ENCODE measurements around the gene SLC46A1. TPM values are rescaled to one million over a fixed set of nuclear protein-coding genes. Genes with fewer than 3 reads are reported as not detected.

Gene SLC46A1
- total RNA-seq, 2 experiments from 2014 or later, result 0.96 to 1.1 TPM

DNA sequence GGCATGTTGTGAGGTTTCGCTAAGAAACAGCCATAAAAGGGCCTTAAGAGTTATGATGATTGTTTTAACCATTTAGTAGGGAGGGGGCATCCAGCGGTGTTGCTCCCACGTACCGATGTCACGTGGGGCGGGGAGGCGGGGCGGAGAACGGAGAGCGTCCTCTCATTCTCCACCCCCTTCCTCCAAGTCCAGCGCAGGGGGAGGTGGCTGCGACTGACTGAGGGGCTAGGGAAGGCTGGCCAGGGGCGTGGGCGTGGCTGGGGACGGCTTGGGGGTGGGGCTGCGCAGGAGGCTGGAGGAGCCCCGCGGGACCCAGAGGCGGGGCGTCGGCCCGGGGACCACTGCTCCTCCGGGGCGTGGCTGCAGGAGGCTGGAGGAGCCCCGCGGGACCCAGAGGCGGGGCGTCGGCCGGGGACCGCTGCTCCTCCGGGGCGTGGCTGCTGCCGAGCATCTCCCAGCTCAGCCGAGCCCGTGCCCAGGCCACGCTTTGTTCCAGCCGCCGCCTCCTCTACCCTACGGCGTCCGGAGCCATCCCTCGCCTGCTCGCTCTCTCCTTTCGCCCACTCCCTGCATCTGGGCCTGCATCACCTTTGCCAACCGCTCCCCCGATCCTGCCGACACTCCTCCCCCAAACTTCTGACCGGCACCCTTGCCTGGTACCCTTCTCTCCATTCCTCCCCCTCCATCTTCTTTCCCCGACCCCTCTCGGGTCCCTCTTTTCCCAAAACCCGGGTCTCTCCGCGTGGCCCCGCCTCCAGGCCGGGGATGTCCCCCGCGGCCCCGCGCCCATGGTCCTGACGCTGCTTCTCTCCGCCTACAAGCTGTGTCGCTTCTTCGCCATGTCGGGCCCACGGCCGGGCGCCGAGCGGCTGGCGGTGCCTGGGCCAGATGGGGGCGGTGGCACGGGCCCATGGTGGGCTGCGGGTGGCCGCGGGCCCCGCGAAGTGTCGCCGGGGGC lies 34.5 kb downstream of the SLC46A1 start, which contains the start of gene SARM1:
SARM1 (plus strand) TSS at position 450 of the 958 bp plus-strand sequence; CDS start at position 789, 339 bp downstream.
- POLR2A ChIA-PET, result interaction anchor here (0.6 to 7.6 kb wide), 6 partner anchors 9 to 643 kb away, joined by 3 to 80 read pairs (median 13); partner anchors contain the start of genes IFT20, POLDIP2 and TNFAIP1
- peaks cover 23% of the 10 kb centered on the region for H3K4me1 Mint-ChIP-seq
- H3K27me3 Mint-ChIP-seq, result no peaks in the 10 kb centered on the region
- no peaks in the 10 kb centered on the region for H3K36me3 Mint-ChIP-seq (ENCODE audit: low read depth)
- no peaks in the 10 kb centered on the region for H3K9me3 Mint-ChIP-seq
- H3K27ac Mint-ChIP-seq, result peak within 1 kb of the TSS; percentile 77
- peak; percentile 90 for DNase-seq
- H3K4me3 Mint-ChIP-seq, result peak within 1 kb of the TSS; percentile 90
- CTCF ChIA-PET, result interaction anchor here (0.8 to 1.3 kb wide), 5 partner anchors 10 to 526 kb away, joined by 3 to 4 read pairs (median 4); no protein-coding TSS in a partner anchor

GRCh38 chr17:28370744-28371103 lies 35.3 kb downstream of the SLC46A1 start:
- peaks cover 23% of the 10 kb centered on the region for H3K4me1 Mint-ChIP-seq
- peak overlapping the region; percentile 90 for H3K4me3 Mint-ChIP-seq
- no peak for DNase-seq
- POLR2A ChIA-PET, result interaction anchor here (1.6 to 7.6 kb wide), 5 partner anchors 9 to 35 kb away, joined by 7 to 80 read pairs (median 18); partner anchors contain the start of genes IFT20, POLDIP2 and TNFAIP1
- H3K27ac Mint-ChIP-seq, result no peak overlapping the region
- CTCF ChIA-PET, result interaction anchor here (0.8 to 1.7 kb wide), 2 partner anchors 13 to 527 kb away, joined by 3 to 7 read pairs; partner anchors contain the start of gene POLDIP2
- H3K27me3 Mint-ChIP-seq, result no peaks in the 10 kb centered on the region
- H3K36me3 Mint-ChIP-seq (ENCODE audit: low read depth), result no peaks in the 10 kb centered on the region
- H3K9me3 Mint-ChIP-seq, result no peaks in the 10 kb centered on the region

GRCh38 chr17:28370035-28370743 lies 35.8 kb downstream of the SLC46A1 start, which contains the start of gene VTN:
Gene VTN (minus strand): TSS chr17:28370307. CDS start chr17:28370203, 104 bp downstream.
- Mint-ChIP-seq H3K36me3 (ENCODE audit: low read depth) (no peaks in the 10 kb centered on the region), H3K27ac (peak within 1 kb of the TSS; percentile 77), H3K9me3 (no peaks in the 10 kb centered on the region), H3K27me3 (no peaks in the 10 kb centered on the region), H3K4me1 (peaks cover 23% of the 10 kb centered on the region), H3K4me3 (peak within 1 kb of the TSS; percentile 90)
- CTCF ChIA-PET, result interaction anchor here (0.8 to 1.7 kb wide), 2 partner anchors 13 to 528 kb away, joined by 3 to 7 read pairs; partner anchors contain the start of gene POLDIP2
- DNase-seq, result no peak
- POLR2A ChIA-PET, result interaction anchor here (1.6 to 7.6 kb wide), 5 partner anchors 9 to 35 kb away, joined by 7 to 80 read pairs (median 18); partner anchors contain the start of genes IFT20, POLDIP2 and TNFAIP1

DNA sequence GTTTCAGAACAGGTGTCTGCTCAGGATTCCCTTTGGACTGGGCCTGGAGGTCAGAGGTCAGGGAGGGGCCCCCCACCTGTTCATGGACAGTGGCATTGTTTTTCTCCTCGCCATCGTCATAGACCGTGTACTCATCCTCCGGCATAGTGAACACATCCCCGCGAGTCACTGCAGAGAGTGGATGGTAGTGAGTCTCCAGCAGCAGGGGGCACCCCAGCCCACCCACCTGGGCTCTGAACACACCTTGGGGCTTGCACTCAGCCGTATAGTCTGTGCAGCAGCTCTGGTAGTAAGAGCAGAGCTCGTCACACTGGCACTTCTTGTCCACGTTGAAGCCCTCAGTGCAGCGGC lies 36.4 kb downstream of the SLC46A1 start:
- no peak for DNase-seq
- Mint-ChIP-seq H3K27me3 (no peaks in the 10 kb centered on the region), H3K4me3 (no peak overlapping the region), H3K4me1 (peaks cover 21% of the 10 kb centered on the region), H3K36me3 (ENCODE audit: low read depth) (no peaks in the 10 kb centered on the region), H3K9me3 (no peaks in the 10 kb centered on the region), H3K27ac (no peak overlapping the region)
- ChIA-PET CTCF (interaction anchor here (1.7 kb wide), 1 partner anchor 12 kb away, joined by 7 read pairs; the partner anchor contains the start of gene POLDIP2), POLR2A (interaction anchor here (2.8 to 7.6 kb wide), 3 partner anchors 11 to 34 kb away, joined by 18 to 80 read pairs (median 43); partner anchors contain the start of genes IFT20, POLDIP2 and TNFAIP1)

- DNase-seq, result no peak
- Mint-ChIP-seq H3K9me3 (no peaks in the 10 kb centered on the region), H3K4me3 (no peak overlapping the region), H3K36me3 (ENCODE audit: low read depth) (no peaks in the 10 kb centered on the region), H3K27ac (no peak overlapping the region), H3K4me1 (peaks cover 21% of the 10 kb centered on the region), H3K27me3 (no peaks in the 10 kb centered on the region)
- ChIA-PET POLR2A (interaction anchor here (0.9 to 7.6 kb wide), 4 partner anchors 11 to 34 kb away, joined by 3 to 80 read pairs (median 24); partner anchors contain the start of genes IFT20, POLDIP2 and TNFAIP1), CTCF (interaction anchor here (1.7 kb wide), 1 partner anchor 12 kb away, joined by 7 read pairs; the partner anchor contains the start of gene POLDIP2)
These were observed 36.9 kb downstream of the SLC46A1 start for GRCh38 chr17:28368915-28369683.

DNA sequence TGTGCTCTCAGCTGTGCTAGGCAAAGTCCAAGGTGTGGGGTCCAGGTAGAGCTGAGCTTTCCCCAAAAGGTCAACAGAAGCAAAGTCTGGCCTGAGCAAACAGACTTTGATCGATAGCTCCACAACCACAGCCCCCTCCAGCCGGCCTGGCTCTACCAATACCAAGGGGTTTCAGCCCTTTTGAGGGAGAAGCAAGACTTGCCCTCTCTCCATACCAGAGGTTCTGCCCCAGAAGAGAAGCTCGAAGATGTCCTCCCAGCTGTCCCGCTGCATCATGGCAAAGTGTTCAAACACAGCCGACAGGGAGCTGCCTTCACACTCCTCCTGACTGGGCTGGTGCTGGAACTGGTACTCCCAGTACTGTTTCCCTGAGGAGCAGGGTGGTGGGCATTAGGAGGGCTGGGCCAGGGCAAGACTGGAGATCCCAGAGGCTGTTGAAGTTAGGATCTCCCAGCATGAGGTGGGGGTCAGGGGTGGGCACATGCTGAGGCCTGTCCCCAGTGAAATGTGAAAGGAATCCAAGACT lies 37.6 kb downstream of the SLC46A1 start:
- Mint-ChIP-seq H3K4me1 (peaks cover 17% of the 10 kb centered on the region), H3K27ac (no peak overlapping the region), H3K36me3 (ENCODE audit: low read depth) (no peaks in the 10 kb centered on the region), H3K4me3 (no peak overlapping the region), H3K27me3 (no peaks in the 10 kb centered on the region), H3K9me3 (no peaks in the 10 kb centered on the region)
- ChIA-PET CTCF (interaction anchor here (0.7 kb wide), 1 partner anchor 48 kb away, joined by 4 read pairs; no protein-coding TSS in a partner anchor), POLR2A (interaction anchor here (0.9 to 7.6 kb wide), 4 partner anchors 10 to 33 kb away, joined by 3 to 80 read pairs (median 24); partner anchors contain the start of genes IFT20, POLDIP2 and TNFAIP1)
- DNase-seq, result no peak

DNA sequence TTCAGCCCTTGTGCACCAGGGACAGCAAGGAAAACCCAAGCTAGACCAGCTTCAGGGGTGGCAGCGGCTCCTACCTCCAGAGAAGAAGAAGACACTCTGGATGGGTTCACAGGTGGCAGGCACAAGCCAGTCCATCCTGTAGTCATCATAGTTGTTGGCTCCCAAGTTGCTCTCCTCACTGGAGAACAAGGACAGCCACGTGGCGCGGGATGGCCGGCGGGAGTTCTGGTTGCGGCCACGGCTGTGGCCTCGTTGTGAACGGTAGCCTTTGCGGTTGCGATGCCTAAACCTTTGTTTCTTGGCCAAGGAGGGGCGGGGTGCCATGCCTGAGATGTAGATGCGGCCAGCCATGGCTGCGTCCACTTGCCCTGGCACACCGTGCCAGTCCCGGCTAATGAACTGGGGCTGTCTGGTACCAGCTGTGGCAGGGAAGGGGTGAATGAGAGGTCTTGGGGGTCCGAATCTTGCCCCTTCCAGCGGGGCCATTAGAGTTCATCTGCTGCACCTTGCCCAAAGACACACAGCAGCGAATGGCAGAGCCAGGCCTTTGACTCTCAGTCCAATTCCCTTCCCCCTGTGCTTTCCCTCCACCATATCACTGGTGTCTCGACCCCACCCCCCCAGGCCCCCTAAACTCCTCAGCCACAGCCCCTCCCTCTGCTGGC lies 38.2 kb downstream of the SLC46A1 start:
- Mint-ChIP-seq H3K4me3 (no peak overlapping the region), H3K27me3 (no peaks in the 10 kb centered on the region), H3K36me3 (ENCODE audit: low read depth) (no peaks in the 10 kb centered on the region), H3K4me1 (peaks cover 11% of the 10 kb centered on the region), H3K27ac (no peak overlapping the region), H3K9me3 (no peaks in the 10 kb centered on the region)
- DNase-seq, result no peak
- POLR2A ChIA-PET, result interaction anchor here (1.2 to 7.6 kb wide), 3 partner anchors 10 to 32 kb away, joined by 3 to 80 read pairs (median 6); partner anchors contain the start of genes IFT20, POLDIP2 and TNFAIP1
- CTCF ChIA-PET, result interaction anchor here (0.7 to 1.9 kb wide), 2 partner anchors 9 to 49 kb away, joined by 4 to 7 read pairs; no protein-coding TSS in a partner anchor

DNA sequence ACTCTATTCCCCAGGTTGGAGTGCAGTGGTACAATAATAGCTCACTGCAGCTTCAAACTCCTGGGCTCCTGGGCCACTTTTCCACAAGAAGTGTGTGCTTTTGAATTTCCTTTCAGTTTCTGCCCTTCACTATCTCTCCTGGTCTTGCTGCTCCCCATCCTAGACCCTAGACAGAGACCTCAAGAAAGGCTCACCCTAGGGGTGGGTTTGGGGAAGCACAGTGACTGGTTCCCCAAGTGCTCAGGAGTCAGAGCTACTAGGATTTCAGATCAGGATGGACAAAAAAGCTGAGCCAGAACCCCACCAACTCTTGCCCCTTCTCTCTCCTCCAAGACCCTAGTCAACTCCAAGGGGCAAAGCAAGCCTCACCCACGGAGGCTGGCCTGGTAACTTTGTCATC lies 39.4 kb downstream of the SLC46A1 start:
- ChIA-PET CTCF (interaction anchor here (1.9 kb wide), 1 partner anchor 8 kb away, joined by 7 read pairs; no protein-coding TSS in a partner anchor), POLR2A (interaction anchor here (1.2 to 7.6 kb wide), 3 partner anchors 8 to 31 kb away, joined by 3 to 80 read pairs (median 6); partner anchors contain the start of genes IFT20, POLDIP2 and TNFAIP1)
- Mint-ChIP-seq H3K27ac (no peak overlapping the region), H3K27me3 (no peaks in the 10 kb centered on the region), H3K9me3 (no peaks in the 10 kb centered on the region), H3K36me3 (ENCODE audit: low read depth) (peaks cover 3% of the 10 kb centered on the region), H3K4me1 (peaks cover 5% of the 10 kb centered on the region), H3K4me3 (no peak overlapping the region)
- no peak for DNase-seq

GRCh38 chr17:28365487-28365886 lies 40.5 kb downstream of the SLC46A1 start:
- no peaks in the 10 kb centered on the region for H3K9me3 Mint-ChIP-seq
- no peaks in the 10 kb centered on the region for H3K27me3 Mint-ChIP-seq
- H3K4me3 Mint-ChIP-seq, result no peak overlapping the region
- POLR2A ChIA-PET, result no interaction called here
- DNase-seq, result no peak
- peaks cover 12% of the 10 kb centered on the region for H3K36me3 Mint-ChIP-seq (ENCODE audit: low read depth)
- no peaks in the 10 kb centered on the region for H3K4me1 Mint-ChIP-seq
- no peak overlapping the region for H3K27ac Mint-ChIP-seq
- CTCF ChIA-PET, result no interaction called here

DNA sequence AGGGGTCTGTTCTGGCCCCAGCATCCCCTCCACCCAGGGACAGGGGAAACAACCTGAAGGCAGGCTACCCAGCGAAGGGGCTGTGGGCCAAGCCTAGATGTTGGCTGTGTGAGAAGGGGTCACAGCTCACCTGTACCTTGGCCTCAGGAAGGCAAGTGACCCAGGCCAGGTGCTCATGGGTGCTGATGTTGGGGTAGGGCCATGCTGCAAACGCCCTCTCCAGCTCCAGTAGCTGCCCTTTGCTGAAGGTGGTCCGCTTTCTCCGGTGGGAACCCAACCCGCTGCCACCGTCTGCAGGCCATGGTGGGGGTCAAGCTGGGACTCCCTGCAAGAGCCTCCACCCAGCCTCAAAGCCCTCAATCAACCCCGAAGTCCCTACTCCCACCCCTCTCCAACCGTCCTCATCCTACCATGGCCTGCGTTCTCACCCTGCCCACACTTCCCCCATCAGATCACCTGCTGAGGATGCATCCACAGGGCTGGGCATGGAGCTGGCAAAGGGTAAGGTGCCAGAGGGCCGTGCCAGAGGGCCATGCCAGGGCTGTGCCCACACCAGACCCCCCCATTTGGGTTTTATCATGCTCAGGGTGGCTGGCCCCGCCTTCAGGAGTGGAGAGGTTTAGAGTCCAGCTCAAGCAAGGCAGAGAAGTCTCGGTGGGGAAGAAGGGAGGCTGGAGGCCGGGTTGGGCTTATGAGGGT lies 41.2 kb downstream of the SLC46A1 start, which contains the start of gene SEBOX:
SEBOX (minus strand) TSS at position 535 of the 699 bp plus-strand sequence; CDS start at position 487, 48 bp downstream.
- H3K9me3 Mint-ChIP-seq, result no peaks in the 10 kb centered on the region
- POLR2A ChIA-PET, result interaction anchor here (1.1 kb wide), 1 partner anchor 29 kb away, joined by 6 read pairs; the partner anchor contains the start of genes IFT20 and TNFAIP1

More for the DNA sequence above, 41.2 kb downstream of the SLC46A1 start, which contains the start of gene SEBOX:
- H3K4me3 Mint-ChIP-seq, result no peak within 1 kb of the TSS
- H3K27ac Mint-ChIP-seq, result no peak within 1 kb of the TSS
- CTCF ChIA-PET, result no interaction called here
- H3K27me3 Mint-ChIP-seq, result no peaks in the 10 kb centered on the region
- H3K4me1 Mint-ChIP-seq, result no peaks in the 10 kb centered on the region
- peaks cover 17% of the 10 kb centered on the region for H3K36me3 Mint-ChIP-seq (ENCODE audit: low read depth)
- DNase-seq, result no peak

All from activated CD4-positive, alpha-beta memory T cell treated with anti-CD3 and anti-CD28 coated beads, Interleukin-2, amount 10 ng/mL, durations not matched to agents 7 days and 5 days (primary cell).